Measurements from ENCODE around the gene RASGEF1C.
"Not testable (repeated sequence)": the region's sequence is repeated elsewhere in the genome, so short reads cannot be mapped to it uniquely, and the experiment has no call there.

Gene RASGEF1C

GRCh38 chr5:180098991-180099732, 109.8 kb downstream of the RASGEF1C start:
- no peak for FAIRE-seq

- no peak for FAIRE-seq
Observed at GRCh38 chr5:180098526-180098925, 110.5 kb downstream of the RASGEF1C start.

GRCh38 chr5:180097926-180098325, 111.1 kb downstream of the RASGEF1C start:
- FAIRE-seq, result no peak

GRCh38 chr5:180097163-180097894, 111.7 kb downstream of the RASGEF1C start:
- no peak for FAIRE-seq

DNA sequence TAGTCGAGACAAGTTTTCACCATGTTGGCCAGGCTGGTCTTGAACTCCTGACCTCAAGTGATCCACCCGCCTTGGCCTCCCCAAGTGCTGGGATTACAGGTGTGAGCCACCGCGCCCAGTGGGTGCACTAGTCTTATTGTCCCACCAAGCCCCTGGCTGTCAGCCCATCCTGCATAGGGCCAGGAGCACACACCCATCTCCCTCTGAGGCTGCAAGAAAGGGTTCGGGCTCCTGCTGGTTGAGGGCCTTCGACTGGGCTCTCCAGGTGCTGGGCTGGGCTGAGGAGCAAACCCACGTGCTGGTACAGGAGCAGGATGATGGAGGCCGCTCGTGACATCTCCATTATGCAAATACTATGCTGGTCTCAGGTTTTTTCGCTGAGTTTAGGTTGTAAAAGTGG, 112.4 kb downstream of the RASGEF1C start:
- FAIRE-seq, result no peak

GRCh38 chr5:180095545-180095944, 113.5 kb downstream of the RASGEF1C start:
- no peak for FAIRE-seq

GRCh38 chr5:180093651-180094382, 115.2 kb downstream of the RASGEF1C start:
- FAIRE-seq, result no peak

DNA sequence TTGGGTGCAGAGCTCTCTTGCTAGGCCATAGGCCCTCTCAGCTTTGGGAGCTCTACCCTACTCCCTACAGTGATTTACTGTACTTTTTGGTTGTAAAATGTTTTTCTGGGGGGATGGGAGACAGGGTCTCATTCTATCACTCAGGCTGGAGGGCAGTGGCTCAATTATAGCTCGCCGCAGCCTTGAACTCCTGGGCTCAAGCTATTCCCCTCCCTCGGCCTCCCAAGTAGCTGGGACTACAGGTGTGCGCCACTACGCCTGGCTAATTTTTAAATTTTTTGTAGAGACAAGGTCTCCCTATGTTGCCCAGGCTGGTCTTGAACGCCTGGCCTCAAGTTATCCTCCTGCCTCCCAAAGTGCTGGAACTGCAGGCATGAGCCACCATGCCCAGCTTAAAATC, 115.8 kb downstream of the RASGEF1C start:
- FAIRE-seq, result no peak

GRCh38 chr5:180090769-180091546, 118.1 kb downstream of the RASGEF1C start:
- FAIRE-seq, result no peak

GRCh38 chr5:180090098-180090768, 118.8 kb downstream of the RASGEF1C start:
- FAIRE-seq, result no peak

DNA sequence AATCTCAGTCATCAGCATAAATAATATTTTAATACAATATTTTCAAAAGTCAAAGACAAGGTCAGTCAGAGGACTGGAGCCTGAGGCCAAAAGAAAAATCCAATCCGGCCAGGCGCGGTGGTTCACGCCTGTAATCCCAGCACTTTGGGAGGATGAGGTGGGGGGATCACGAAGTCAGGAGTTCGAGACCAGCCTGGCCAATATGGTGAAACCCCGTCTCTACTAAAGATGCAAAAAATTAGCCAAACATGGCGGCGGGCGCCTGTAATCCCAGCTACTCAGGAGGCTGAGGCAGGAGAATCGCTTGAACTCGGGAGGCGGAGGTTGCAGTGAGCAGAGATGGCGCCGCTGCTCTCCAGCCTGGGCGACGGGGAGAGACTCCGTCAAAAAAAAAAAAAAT, 119.4 kb downstream of the RASGEF1C start:
- FAIRE-seq, result not testable (repeated sequence)

DNA sequence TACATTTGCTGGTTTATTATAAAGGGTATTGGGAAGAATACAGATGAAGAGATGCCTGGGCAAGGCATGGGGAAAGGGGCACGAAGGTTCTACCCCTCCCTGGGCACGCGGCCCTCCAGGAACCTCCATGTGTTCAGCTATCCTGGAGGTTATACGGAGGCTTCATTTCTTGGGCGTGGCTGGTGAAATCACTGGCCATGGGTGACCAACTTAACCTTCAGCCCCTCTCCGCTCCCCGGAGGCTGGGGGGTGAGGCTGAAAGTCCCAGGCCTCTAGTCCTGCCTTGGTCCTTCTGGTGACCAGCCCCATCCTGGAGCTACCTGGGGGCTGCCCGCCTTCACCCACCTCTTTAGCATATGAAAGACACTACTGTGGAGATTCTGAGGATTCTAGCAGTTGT, 120.5 kb downstream of the RASGEF1C start:
- FAIRE-seq, result no peak

DNA sequence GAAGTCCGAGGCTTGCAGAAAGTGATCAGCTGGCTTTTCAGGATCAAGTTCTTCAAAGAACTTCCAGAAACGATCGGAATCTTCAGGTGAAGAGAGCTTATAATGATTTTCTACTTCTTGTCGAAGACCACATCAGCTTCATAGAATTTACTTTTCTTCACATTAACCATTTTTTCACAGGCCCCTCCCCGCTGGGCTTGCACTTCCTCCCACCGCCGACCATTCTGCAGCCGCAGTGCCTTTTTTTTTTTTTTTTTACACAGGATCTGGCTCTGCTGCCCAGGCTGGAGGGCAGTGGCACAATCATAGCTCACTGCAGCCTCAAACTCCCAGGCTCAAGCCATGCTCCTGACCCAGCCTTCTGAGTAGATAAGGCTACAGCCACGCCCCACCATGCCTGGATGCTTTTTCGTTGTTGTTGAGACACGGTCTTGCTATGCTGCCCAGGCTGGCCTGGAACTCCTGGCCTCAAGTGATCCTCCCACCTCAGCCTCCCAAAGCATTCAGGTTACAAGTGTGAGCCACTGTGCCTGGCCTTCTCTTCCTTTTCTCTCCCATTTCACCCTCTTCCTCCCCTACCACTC, 122.1 kb downstream of the RASGEF1C start:
- FAIRE-seq, result no peak

- no peak for FAIRE-seq
Observed at GRCh38 chr5:180085837-180086236, 123.2 kb downstream of the RASGEF1C start.

GRCh38 chr5:180084638-180085561, 124.1 kb downstream of the RASGEF1C start:
- FAIRE-seq, result no peak

- FAIRE-seq, result no peak
Observed at GRCh38 chr5:180083529-180084060, 125.4 kb downstream of the RASGEF1C start.

GRCh38 chr5:180082633-180083420, 126.2 kb downstream of the RASGEF1C start:
- FAIRE-seq, result no peak

- FAIRE-seq, result no peak
Observed at GRCh38 chr5:180081481-180081880, 127.5 kb downstream of the RASGEF1C start.

GRCh38 chr5:180080486-180081280, 128.3 kb downstream of the RASGEF1C start:
- FAIRE-seq, result no peak
